A673 (cell line): Measurements from ENCODE around the gene TNS3. TPM values are rescaled to one million over a fixed set of nuclear protein-coding genes. Genes with fewer than 3 reads are reported as not detected.

ENCODE experiments used
- BruUV-seq: library from RNA; stranded (reverse); fragments of 400-500 nt; replicated peaks from 2 replicates; lab custom pipeline; 2021; lab: Mats Ljungman, UMichigan
- CTCF ChIA-PET: fragments of 300-600 bp; sonication (Branson Sonifier 250); formaldehyde crosslinking; loops from one replicate; lab custom pipeline; 2022; ENCODE audit warnings: antibody characterized with exemption; lab: Charles Lee
- POLR2A ChIA-PET: fragments of 300-600 bp; sonication (Branson Sonifier 250); formaldehyde crosslinking; loops from one replicate; lab custom pipeline; 2022; ENCODE audit warnings: antibody characterized with exemption; ENCODE audit not compliant: low non-redundant PET; lab: Charles Lee
- DNase-seq: peaks from one replicate; pipeline ENCODE4 v3.0.0-alpha.2; 2015; ENCODE audit warnings: low spot score
- H3K27ac ChIP-seq: fragments of 200-600 bp; sonication (generic); 2 replicates; pipeline ENCODE4 v1.5.1; 2016; ENCODE audit warnings: mixed run types, low read depth, mild to moderate bottlenecking, mixed read lengths, antibody characterized with exemption, low read length; ENCODE audit not compliant: poor library complexity, severe bottlenecking
- H3K27me3 ChIP-seq: fragments of 200-600 bp; sonication (generic); replicated peaks from 2 replicates; pipeline ENCODE4 v1.6.1; 2017; ENCODE audit warnings: mixed run types, low read depth, mild to moderate bottlenecking, mixed read lengths, antibody characterized with exemption, low read length; ENCODE audit not compliant: insufficient read depth, poor library complexity
- H3K36me3 ChIP-seq: fragments of 200-600 bp; sonication (generic); 2 replicates; pipeline ENCODE4 v1.6.1; 2016; ENCODE audit warnings: mixed run types, mild to moderate bottlenecking, mixed read lengths, antibody characterized with exemption, low read length; ENCODE audit not compliant: insufficient read depth, poor library complexity, severe bottlenecking
- H3K4me1 ChIP-seq: fragments of 200-600 bp; sonication (generic); 2 replicates; pipeline ENCODE4 v1.6.1; 2017; ENCODE audit warnings: mixed run types, mild to moderate bottlenecking, mixed read lengths, antibody characterized with exemption, low read length; ENCODE audit not compliant: insufficient read depth, poor library complexity, severe bottlenecking
- H3K4me3 ChIP-seq: fragments of 200-600 bp; sonication (generic); 2 replicates; pipeline ENCODE4 v1.5.1; 2016; ENCODE audit warnings: low read depth, mixed run types, mild to moderate bottlenecking, mixed read lengths, low read length; ENCODE audit not compliant: poor library complexity, severe bottlenecking
- H3K9me3 ChIP-seq: fragments of 200-600 bp; sonication (generic); 2 replicates; pipeline ENCODE4 v1.6.1; 2016; ENCODE audit warnings: mixed run types, low read depth, mild to moderate bottlenecking, mixed read lengths, antibody characterized with exemption, low read length; ENCODE audit not compliant: poor library complexity, severe bottlenecking
- CTCF ChIP-seq: fragments of 300-800, 200-600 bp; sonication (generic); conservative IDR thresholded peaks from 2 replicates; pipeline ENCODE4 v1.5.1; 2017; ENCODE audit warnings: low read depth, mild to moderate bottlenecking, antibody characterized with exemption, low read length, moderate library complexity, mixed read lengths
- EZH2 ChIP-seq: fragments of 200-600 bp; sonication (generic); IDR thresholded peaks from 2 replicates; pipeline ENCODE4 v1.6.1; 2017; ENCODE audit warnings: borderline replicate concordance, low read depth, mild to moderate bottlenecking, mixed read lengths, antibody characterized with exemption, low read length; ENCODE audit not compliant: poor library complexity, severe bottlenecking
- intact Hi-C: fragments of 100-400 bp; cut with micrococcal nuclease; formaldehyde crosslinking; loops from one replicate; pipeline ENCODE4 v1.10.0; 2022; ENCODE audit not compliant: unreplicated experiment
- total RNA-seq: library from RNA; stranded (reverse); gene quantifications from 2 replicates; pipeline ENCODE4 v1.2.3, GENCODE V29; 2021

Gene TNS3
- total RNA-seq, 1 experiment from 2014 or later: not detected

- intact Hi-C loops: no loop called here
- Histone ChIP-seq H3K4me1 (no peaks in the 10 kb centered on the region), H3K27ac (no peak overlapping the region), H3K36me3 (no peaks in the 10 kb centered on the region), H3K4me3 (no peak overlapping the region), H3K9me3 (no peaks in the 10 kb centered on the region), H3K27me3 (no peaks in the 10 kb centered on the region)
- no peak for DNase-seq
- TF ChIP-seq CTCF (no peak), EZH2 (no peak)
- BruUV-seq: no TSS peak
- CTCF ChIA-PET: no interaction called here
- POLR2A ChIA-PET: no interaction called here
These were observed 101.9 kb downstream of the TNS3 start for GRCh38 chr7:47479821-47480575.

- no peaks in the 10 kb centered on the region for H3K4me1 ChIP-seq
- no peak overlapping the region for H3K4me3 ChIP-seq
- H3K27me3 ChIP-seq: no peaks in the 10 kb centered on the region
- ChIA-PET CTCF (no interaction called here), POLR2A (no interaction called here)
- TF ChIP-seq EZH2 (no peak), CTCF (no peak)
- no peaks in the 10 kb centered on the region for H3K36me3 ChIP-seq
- no TSS peak for BruUV-seq
- DNase-seq: no peak
- intact Hi-C loops: no loop called here
- no peaks in the 10 kb centered on the region for H3K9me3 ChIP-seq
- no peak overlapping the region for H3K27ac ChIP-seq
These were observed 102.8 kb downstream of the TNS3 start for GRCh38 chr7:47478926-47479711.

GRCh38 chr7:47478017-47478344 lies 103.9 kb downstream of the TNS3 start:
- Histone ChIP-seq H3K9me3 (no peaks in the 10 kb centered on the region), H3K36me3 (no peaks in the 10 kb centered on the region), H3K4me1 (no peaks in the 10 kb centered on the region), H3K4me3 (no peak overlapping the region), H3K27ac (no peak overlapping the region), H3K27me3 (no peaks in the 10 kb centered on the region)
- ChIA-PET CTCF (no interaction called here), POLR2A (no interaction called here)
- DNase-seq: no peak
- TF ChIP-seq EZH2: no peak
- TF ChIP-seq CTCF: no peak
- intact Hi-C loops: no loop called here
- BruUV-seq: no TSS peak
